Left renal cortex interstitium (tissue), 4 donors: Measurements from ENCODE around the gene LGALS1. TPM values are rescaled to one million over a fixed set of nuclear protein-coding genes. Genes with fewer than 3 reads are reported as not detected.
A peak's percentile ranks its signal among the peaks of the same experiment; 100 is the strongest.
"Not testable (repeated sequence)": the region's sequence is repeated elsewhere in the genome, so short reads cannot be mapped to it uniquely, and the experiment has no call there.

ENCODE experiments used
- DNase-seq, 4 donors: peaks; one replicate each; pipeline ENCODE4 v3.0.0-alpha.2; 2013; ENCODE audit warnings: low read depth in 4 of 4, low spot score in 2 of 4, missing footprints in 1 of 4
- polyA plus RNA-seq, 4 donors: library from polyadenylated mRNA; unstranded; fragments of 120-200 nt; gene quantifications; one replicate each; pipeline ENCODE4 v1.2.1, GENCODE V29; 2013; ENCODE audit not compliant: insufficient read length in 4 of 4

The LGALS1 gene
- polyA plus RNA-seq, 4 donors, result 370 to 614 (median 396) TPM

DNA sequence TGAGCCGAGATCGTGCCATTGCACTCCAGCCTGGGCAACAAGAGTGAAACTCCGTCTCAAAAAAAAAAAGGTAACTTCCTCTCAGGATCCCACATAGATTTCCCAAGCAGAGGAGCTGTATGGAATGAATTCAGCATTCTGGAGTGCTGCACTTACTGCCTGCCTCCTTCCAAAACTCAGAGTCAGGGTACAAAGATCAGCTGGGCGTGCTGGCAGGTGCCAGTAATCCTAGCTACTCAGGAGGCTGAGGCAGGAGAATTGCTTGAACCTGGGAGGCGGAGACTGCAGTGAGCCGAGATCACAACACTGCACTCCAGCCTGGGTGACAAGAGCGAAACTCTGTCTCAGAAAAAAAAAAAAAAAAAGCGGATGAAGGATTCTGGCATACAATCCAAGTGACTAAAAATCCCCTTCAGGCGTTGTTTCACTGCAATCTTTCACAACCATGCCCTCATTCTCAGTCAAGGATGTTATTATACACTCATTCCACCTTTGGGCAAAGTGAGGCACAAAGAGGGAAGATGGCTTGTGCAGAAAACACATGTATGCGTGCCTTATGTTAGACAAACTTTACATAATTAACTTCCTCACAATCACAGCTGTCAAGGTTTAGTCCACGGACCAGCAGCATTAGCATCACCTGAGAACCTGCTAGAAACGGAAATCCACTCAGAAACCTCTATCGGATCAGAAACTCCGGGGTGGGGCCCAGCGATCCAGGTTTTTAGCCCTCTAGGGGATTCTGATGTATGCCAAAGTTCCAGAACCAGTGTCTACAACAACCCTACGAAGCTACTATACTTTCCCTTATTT is 9.6 kb downstream of the LGALS1 start:
- DNase-seq, result no peak

DNA sequence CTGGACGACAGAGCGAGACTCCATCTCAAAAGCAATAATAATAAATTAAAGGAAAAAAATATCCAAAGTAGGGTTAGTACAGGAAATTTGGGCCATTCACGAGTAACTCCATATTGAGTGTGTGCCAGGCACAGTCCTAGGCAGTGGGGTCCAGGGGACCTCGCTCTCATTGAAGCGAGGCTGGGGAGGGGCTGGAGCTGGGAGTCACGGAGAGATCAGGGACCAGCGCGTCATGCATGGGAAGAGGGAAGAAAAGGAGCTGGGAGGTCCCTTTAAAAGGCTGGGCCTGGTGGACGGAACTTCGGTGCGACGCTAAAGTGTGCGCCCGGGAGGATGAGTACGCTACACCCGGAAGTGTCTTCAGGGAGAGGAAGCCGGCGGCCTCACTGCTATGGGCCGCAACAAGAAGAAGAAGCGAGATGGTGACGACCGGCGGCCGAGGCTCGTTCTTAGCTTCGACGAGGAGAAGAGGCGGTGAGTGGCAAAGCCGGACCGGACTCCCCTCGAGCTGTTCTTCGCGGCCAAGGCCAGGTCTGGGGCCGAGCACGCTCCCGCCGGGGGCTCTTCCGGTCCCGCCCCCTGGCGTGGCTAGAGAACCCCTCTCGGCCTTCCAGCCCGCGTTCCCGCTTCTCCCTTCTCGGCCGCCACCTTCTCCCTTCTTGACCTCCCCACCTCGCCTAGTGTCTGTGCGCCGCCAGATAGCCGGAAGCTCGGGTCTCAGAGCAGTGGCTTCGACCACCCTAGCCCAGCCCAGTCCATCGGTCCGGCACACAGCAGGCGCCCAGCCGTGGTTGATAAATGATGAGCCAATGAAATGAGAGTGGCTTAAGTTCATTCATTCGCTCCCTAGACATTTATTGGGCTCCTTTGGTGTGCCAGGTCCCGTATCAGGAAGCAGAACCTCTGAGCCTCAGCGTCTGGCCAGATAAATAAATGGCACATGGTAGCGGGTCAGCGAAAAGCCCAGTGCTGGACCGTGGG is 10.9 kb downstream of the LGALS1 start, which contains the start of gene NOL12:
Gene NOL12 (plus strand): TSS at position 342 of the 981 bp plus-strand sequence. CDS start 50 bp downstream, at position 392.
- peak; percentile 72 to 88 (median 84) for DNase-seq

DNA sequence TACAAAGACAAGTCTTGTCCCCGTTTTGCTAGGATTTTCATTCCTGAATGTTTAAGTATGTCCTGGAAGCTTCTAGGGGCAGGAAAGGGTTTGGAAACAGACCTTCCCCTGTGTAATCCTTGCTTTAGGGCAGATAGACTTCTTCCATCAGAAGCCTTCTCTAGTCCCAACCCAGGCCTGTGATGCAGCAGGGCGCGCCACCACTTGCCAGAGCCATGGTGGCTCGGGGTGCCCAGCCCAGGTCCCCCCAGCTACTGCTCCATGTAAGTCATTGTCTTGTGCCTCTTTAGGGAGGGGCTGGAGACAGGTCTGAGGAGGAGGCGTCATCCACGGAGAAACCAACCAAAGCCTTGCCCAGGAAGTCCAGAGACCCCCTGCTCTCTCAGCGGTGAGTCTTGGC is 15.0 kb downstream of the LGALS1 start:
- no peak for DNase-seq

DNA sequence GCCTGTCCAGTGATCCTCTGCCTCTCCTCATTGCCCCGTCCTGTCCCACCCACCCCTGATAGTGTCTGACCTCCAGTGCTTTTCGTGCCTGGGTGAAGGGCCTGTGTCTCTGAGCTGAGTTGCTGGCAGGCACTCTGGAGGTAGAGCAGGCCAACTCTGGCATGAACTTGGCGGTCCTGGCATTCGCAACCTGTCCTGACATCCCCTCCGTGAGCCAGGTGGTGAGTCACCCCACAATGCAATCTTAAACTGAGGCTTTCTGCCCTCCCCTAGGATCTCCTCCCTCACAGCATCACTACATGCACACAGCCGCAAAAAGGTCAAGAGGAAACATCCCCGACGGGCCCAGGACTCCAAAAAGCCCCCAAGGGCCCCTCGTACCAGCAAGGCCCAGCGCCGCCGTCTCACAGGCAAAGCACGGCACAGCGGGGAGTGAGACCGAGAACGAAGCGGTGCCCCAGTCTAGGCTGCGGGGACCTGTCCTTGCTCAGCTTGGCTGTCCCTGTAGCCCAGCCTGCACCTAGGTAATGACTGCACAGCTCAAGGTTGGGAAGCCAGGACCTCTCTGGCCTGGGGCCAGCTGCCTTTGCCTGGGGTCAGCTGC is 15.6 kb downstream of the LGALS1 start:
- DNase-seq, result no peak

DNA sequence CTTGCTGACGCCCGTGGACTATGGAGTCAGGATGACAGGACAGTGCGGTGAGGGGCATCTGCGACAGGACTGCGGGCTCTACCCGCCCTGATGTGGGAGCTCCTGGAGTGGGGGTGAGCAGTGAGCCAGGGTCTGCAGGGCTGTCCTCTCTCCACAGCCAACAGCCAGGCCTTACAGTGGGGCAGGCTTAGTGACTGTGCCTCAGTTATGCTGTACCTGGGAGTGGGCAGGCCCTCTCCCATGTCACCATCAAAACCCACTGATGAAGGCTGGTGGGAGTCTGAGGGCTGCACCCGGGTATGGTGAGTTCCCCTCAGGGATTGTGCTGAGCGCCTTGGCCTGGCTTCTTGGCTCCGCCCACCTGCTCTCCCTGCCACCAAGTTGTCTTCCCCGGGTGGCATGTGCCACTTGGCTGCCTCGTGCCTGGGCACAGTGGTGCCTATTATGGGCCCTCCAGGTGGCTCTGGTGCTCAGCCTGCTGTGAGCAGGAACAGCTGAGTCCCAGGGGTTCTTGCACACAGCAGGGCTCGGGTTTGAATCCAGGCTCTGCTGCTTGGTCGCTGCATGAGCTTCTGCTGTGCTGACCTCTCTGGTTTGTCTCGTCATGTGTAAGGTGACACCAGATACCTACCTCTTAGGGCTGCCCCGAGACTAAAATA is 17.3 kb downstream of the LGALS1 start:
- DNase-seq, result no peak

DNA sequence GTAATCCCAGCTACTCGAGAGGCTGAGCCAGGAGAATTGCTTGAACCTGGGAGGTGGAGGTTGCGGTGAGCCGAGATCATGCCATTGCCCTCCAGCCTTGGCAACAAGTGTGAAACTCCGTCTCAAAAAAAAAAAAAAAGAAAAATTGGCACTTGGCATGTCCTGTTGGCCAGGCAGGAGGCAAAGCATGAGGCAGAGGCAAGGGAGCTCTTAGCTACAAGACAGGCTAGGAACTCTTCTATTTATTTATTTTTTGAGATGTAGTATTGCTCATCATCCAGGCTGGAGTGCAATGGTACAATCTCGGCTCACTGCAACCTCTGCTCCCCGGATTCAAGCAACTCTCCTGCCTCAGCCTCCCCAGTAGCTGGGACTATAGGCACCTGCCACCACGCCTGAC is 18.7 kb downstream of the LGALS1 start:
- not testable (repeated sequence) for DNase-seq

DNA sequence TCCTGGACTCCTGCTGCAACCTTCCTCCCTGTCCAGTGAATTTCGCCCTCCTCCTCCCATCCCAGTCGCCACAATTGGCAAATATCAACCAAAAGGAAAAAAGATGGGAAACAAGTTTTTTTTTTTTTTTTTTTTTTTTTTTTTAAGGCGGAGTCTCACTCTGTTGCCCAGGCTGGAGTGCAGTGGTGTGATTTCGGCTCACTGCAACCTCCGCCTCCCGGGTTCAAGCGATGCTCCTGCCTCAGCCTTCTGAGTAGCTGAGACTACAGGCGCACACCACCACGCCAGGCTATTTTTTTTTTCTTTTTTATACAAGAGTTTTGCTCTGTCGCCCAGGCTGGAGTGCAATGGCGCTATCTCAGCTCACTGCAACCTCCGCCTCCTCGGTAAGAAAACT is 20.8 kb downstream of the LGALS1 start:
- DNase-seq, result not testable (repeated sequence)

DNA sequence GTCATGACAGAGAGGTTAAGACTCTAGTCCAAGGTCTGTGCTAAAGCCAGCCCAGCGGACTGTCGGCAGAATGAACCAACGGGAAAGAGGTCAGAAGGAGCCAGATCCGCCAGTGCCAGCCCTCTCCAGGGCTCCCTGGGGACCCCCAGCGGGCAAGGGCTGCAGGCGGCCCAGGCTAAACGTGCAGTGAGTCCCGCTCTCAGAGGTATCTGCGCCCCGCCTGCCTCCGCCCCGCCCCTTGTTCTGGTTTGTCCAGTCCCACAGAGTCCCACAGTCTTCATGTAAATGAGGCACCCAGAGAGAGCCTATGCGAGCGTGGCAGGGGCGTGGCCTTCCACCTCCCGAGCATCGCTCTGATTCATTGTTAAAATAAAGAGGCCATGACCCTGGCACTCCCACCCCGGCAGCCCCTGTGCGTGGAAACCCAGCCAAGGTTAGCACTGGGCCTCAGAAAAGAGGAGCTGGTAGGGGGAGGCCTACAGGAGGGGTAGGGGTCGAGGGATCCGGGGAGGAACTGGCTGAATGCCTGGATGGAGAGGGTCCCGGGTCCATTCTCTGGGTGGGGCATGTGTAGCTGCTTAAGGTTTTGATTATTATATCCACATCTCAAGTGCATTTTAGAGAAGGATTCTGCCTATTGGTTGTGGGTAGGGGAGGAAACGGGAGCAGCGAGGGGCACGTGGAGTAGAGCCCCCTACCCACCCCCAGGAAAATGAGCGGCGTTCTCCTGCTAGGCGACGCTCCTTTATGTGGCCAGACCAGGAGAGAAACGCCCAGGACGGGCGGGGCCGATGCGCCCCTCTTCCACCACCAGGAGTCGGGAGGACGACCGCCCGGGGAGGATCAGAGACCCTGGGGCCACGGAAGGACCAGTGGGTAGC is 21.5 kb downstream of the LGALS1 start, which contains the start of gene TRIOBP:
Gene TRIOBP (plus strand): TSS at position 392 of the 881 bp plus-strand sequence. CDS start 4,318 bp downstream, outside the sequence.
- DNase-seq, result peak in 2 of 4 donors; percentile 80 to 89

DNA sequence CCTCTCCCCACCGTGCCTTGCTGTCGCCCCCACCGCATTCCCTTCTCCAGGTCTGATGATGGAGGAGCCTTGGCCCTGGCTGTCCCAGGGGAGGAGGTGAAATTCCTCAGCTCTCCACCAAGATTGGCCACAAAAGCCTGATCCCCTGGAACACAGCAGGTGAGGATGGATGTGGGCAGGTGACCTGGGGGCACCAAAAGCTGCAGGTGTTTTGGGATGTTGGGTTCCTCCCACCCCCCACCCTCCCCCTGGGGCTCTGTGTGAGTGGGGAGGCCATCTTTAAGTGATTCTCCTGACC is 22.1 kb downstream of the LGALS1 start:
- DNase-seq, result no peak

DNA sequence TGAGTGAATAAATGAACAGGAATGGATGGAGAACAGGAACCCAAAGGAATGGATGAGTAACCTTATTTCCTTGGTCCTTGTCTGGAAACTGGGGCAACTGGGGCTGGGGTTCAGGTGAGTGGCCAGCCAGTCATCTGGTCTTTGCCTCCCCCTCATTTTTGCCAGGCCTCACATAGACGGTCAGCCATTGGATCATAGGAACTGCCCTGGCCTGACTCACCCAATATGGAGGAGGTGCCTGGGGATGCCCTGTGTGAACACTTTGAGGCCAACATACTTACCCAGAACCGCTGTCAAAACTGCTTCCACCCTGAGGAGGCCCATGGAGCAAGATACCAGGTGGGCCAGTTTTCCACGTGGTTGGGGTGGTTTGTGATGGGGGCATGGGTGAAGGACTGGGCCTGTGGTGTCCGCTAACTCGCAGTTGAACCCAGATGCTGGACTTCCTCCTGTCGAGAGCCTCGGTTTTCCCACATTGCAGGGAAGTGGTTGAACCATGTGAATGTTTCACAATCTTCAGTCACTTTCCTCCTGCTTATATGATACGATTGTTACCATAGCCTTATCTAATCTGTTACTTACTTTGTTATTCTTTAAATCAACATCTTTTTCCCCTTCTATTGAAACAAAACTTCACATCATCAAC is 25.8 kb downstream of the LGALS1 start:
- DNase-seq, result no peak

DNA sequence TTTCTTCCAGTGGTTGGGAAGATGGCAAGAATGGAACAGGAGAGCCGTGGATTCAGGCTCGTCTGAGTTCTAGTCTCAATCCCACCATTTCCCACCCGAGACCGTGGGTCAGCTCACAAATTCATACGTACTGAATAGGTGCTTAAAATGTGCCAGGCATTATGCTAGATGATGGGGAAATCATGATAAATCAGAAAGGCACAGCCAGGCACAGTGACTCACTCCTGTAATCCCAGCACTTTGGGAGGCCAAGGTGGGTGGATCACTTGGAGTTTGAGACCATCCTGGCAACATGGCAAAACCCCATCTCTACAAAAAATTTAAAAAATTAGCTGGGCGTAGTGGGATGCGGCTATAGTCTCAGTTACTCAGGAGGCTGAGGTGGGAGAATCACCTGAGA is 28.5 kb downstream of the LGALS1 start:
- no peak for DNase-seq

DNA sequence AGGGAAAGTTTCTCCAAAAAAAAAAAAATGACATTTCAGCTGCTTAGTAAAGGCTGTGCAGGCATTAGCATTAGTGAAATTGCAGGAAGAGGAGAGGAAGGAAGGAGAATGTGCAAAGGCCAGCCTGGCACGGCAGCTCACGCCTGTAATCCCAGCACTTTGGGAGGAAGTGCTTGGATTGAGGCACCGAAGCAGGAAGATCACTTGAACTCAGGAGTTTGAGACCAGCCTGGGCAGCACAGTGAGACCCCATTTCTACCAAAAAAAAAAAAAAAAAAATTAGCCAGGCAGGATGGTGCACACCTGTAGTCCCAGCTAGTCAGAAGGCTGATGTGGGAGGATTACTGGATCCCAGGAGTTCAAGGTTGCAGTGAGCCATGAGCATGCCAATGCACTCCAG is 29.2 kb downstream of the LGALS1 start:
- DNase-seq, result no peak

DNA sequence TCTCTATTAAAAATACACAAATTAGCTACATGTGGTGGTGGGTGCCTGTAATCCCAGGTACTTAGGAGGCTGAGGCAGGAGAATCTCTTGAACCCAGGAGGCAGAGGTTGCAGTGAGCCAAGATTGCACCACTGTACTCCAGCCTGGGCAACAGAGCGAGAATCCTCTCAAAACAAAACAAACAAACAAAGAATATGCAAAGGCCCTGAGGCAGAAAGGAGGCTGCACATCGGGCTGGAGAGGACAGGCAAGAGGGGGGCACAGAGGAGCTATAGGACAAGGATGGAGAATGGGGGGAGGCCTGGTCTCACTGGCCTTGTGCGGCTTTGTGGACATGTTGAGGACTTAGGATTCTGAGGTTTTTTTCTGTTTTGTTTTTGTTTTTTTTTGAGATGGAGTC is 29.8 kb downstream of the LGALS1 start:
- no peak for DNase-seq

DNA sequence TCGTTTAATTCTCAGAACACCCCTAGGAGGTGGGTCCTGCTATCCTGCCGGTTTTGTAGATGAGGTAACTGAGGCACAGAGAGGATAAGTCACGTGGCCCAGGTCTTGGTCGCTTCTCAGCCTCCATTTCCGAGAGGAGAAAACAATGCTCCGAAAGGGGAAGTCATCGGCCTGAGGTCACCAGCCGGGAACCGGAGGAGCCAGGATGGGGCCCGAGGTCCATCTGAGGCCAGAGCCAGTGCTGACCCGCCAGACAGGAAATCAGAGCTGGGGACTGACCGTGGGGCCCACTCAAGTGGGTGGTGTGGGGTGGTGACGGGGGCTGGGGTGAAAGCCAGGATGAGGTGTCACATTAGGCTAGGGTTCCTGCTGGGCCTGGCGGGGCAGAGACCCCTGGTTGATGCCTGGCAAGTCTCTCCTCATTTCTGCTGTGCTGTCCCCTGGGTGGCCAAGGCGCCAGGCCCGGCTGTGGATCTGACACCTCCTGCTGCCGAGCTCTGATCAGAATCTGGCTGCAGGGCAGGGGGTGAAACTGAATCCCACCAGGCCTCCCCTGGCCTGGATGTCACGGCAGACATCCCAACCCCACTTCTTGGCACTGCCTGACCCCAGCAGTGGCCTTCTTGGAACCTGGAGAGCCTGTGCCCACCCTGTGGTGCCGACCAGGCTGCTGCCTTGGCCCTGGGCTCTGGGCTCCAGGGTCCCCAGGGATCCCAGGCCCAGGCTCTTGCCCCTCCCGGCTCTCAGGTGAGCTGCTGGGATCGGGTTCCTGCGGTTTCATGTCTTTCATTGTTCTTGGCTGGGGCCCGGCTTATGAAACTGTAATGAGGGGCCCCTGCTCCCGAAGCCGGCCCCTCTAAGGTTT is 33.4 kb downstream of the LGALS1 start:
- DNase-seq, result no peak

DNA sequence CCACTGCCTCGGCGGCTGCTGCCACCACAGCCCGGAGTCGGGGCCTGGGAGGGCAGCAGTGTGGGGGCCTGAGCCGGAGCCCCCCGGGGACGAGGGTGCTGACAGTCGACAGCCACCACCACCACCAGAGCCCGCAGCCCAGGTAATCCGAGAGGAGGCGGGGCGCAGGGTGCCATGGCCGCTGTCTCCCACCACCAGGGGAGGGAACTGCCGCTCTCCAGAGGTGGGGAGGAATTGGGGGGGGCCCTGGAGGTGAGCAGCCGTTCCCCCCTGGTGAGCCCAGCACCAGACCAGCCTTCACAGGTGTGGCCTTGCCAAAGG is 34.0 kb downstream of the LGALS1 start:
- DNase-seq, result no peak

DNA sequence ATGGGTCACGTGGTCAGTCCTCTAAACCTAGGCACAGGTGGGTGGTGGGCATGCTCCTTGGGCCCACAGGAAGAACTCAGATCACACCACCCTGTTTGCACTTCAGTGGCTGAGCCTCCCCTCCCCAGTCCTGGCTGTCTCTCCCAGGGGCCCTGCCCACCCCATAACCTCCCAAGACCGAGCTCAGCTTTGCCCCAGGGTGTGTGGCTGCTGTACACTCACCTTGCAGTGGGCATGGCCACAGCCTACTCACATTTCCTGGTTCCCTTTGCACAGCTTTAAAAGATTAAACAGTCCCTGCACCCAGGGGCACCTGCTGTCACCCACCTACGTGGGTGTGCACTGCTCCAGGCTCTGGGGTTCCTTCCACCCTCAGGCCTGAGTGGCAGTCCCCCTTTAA is 35.2 kb downstream of the LGALS1 start:
- DNase-seq, result no peak

DNA sequence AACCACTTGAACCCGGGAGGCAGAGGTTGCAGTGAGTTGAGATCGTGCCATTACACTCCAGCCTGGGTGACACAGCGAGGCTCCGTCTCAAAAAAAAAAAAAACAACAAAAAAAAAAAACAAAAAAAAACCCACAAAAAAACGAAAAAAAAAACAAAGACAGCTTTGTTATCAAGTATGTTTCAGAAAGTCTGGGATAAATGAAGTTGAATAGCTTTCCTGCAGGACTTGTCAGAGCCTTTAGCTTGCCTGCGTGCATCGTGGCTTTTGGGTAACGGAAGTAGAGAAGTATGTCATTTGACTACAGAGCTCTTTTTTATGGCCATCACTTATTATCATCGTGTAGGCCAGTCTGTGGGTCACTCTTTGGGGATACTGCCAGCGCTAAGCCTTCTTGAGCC is 36.1 kb downstream of the LGALS1 start:
- no peak for DNase-seq

DNA sequence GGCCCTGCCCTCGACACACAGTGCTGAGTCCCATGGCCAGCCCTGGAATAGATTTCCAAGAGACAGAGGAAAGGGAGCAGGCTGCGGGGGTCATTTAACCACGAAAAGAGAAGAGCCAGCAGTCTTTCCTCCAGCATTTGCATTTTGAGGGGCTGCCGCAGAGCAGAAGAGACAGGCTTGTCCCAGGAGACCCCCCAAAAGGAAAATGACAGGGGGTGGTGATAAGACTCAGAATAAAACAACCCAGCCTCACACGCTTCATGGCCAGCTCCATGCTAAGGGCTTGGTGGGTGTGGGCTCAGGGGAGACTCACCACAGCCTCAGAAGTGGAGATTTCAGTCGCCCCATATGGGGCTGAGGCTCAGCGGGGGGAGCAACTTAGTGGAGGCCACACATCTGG is 38.3 kb downstream of the LGALS1 start:
- DNase-seq, result no peak
